WI38 (cell line): ENCODE data around the gene CA5B.

Experiments used
- H3K4me3 ChIP-seq: 2 replicates; pipeline ENCODE4 v1.5.1; 2011; ENCODE audit warnings: low read depth, mild to moderate bottlenecking, control low read depth, low read length
- CTCF ChIP-seq: IDR thresholded peaks from 2 replicates; pipeline ENCODE4 v1.5.1; 2012; ENCODE audit warnings: low read depth, mild to moderate bottlenecking, control low read depth, low read length

The CA5B gene

GRCh38 chrX:15804563-15804962, 66.5 kb downstream of the CA5B start:
- TF ChIP-seq CTCF: no peak
- no peak overlapping the region for H3K4me3 ChIP-seq

- no peak overlapping the region for H3K4me3 ChIP-seq
- TF ChIP-seq CTCF: no peak
Measured at GRCh38 chrX:15808254-15808653, 70.2 kb downstream of the CA5B start.

- H3K4me3 ChIP-seq: no peak overlapping the region
- no peak for TF ChIP-seq CTCF
Measured at GRCh38 chrX:15812192-15812938, 74.3 kb downstream of the CA5B start.

- H3K4me3 ChIP-seq: no peak overlapping the region
- TF ChIP-seq CTCF: no peak
Measured at GRCh38 chrX:15813416-15813815, 75.3 kb downstream of the CA5B start.

- no peak overlapping the region for H3K4me3 ChIP-seq
- TF ChIP-seq CTCF: no peak
Measured at GRCh38 chrX:15814771-15815365, 76.8 kb downstream of the CA5B start.

- peak; percentile 12; the same call in 1 of the 2 replicates for TF ChIP-seq CTCF
Measured at GRCh38 chrX:15815779-15816437, 77.8 kb downstream of the CA5B start.

GRCh38 chrX:15816438-15816809, 78.4 kb downstream of the CA5B start:
- no peak overlapping the region for H3K4me3 ChIP-seq

More at GRCh38 chrX:15815779-15816437, 77.8 kb downstream of the CA5B start:
- no peak overlapping the region for H3K4me3 ChIP-seq

More at GRCh38 chrX:15816438-15816809, 78.4 kb downstream of the CA5B start:
- no peak for TF ChIP-seq CTCF
